T-helper 17 cell (primary cell): ENCODE data around the gene AATF. TPM values are rescaled to one million over a fixed set of nuclear protein-coding genes. Genes with fewer than 3 reads are reported as not detected.

Source experiments
- ATAC-seq: fragments of 150-1000 bp; cut with Tn5 transposase; 2 replicates; pipeline ENCODE4 v1.10.0; 2021; ENCODE audit warnings: mild to moderate bottlenecking, moderate library complexity
- DNase-seq, 3 donors: peaks; one replicate each; pipeline versions ENCODE4 v3.0.0 to v3.0.0-alpha.2; 2020 to 2021
- H3K9me3 ChIP-seq: one replicate; pipeline ENCODE4 v1.7.0; 2013; ENCODE audit warnings: low read length, mild to moderate bottlenecking; ENCODE audit not compliant: control insufficient read depth, poor library complexity, severe bottlenecking
- H3K27ac Mint-ChIP-seq: one replicate; pipeline ENCODE4 v1.8.0; 2022; ENCODE audit warnings: mild to moderate bottlenecking, moderate library complexity, mixed read lengths
- H3K27me3 Mint-ChIP-seq: one replicate; pipeline ENCODE4 v1.8.0; 2022; ENCODE audit warnings: mixed read lengths
- H3K36me3 Mint-ChIP-seq: one replicate; pipeline ENCODE4 v1.8.0; 2022; ENCODE audit warnings: low read depth, mixed read lengths
- H3K4me1 Mint-ChIP-seq: one replicate; pipeline ENCODE4 v1.8.0; 2022; ENCODE audit warnings: mild to moderate bottlenecking, mixed read lengths
- H3K4me3 Mint-ChIP-seq: one replicate; pipeline ENCODE4 v1.8.0; 2022; ENCODE audit warnings: mild to moderate bottlenecking, moderate library complexity, mixed read lengths
- total RNA-seq, 4 donors: library from RNA in 2 of 4; stranded (reverse) in 2 of 4; gene quantifications; one replicate each; pipeline ENCODE4 v1.2.3 and lab custom pipeline; 2022 to 2026

Gene AATF, protein sequence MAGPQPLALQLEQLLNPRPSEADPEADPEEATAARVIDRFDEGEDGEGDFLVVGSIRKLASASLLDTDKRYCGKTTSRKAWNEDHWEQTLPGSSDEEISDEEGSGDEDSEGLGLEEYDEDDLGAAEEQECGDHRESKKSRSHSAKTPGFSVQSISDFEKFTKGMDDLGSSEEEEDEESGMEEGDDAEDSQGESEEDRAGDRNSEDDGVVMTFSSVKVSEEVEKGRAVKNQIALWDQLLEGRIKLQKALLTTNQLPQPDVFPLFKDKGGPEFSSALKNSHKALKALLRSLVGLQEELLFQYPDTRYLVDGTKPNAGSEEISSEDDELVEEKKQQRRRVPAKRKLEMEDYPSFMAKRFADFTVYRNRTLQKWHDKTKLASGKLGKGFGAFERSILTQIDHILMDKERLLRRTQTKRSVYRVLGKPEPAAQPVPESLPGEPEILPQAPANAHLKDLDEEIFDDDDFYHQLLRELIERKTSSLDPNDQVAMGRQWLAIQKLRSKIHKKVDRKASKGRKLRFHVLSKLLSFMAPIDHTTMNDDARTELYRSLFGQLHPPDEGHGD
- total RNA-seq (10 to 100 TPM; 47.8 to 56.3 TPM), total RNA-seq (lab: John Stamatoyannopoulos, UW) (77.9 to 104 reads per million in 2 donors)

- DNase-seq (peak; percentile 95), ATAC-seq (peak; percentile 96)
- no peaks in the 10 kb centered on the region for H3K9me3 ChIP-seq
- Mint-ChIP-seq H3K4me1 (peaks cover 46% of the 10 kb centered on the region), H3K27ac (peak within 1 kb of the TSS; percentile 96), H3K27me3 (peaks cover 31% of the 10 kb centered on the region), H3K4me3 (peak within 1 kb of the TSS; percentile 99), H3K36me3 (peaks cover 16% of the 10 kb centered on the region)
These were observed at the start of gene AATF for GRCh38 chr17:36948717-36949460. Gene AATF, plus strand, starts transcription at chr17:36948954. Its CDS starts 172 bp downstream, at chr17:36949126.

DNA sequence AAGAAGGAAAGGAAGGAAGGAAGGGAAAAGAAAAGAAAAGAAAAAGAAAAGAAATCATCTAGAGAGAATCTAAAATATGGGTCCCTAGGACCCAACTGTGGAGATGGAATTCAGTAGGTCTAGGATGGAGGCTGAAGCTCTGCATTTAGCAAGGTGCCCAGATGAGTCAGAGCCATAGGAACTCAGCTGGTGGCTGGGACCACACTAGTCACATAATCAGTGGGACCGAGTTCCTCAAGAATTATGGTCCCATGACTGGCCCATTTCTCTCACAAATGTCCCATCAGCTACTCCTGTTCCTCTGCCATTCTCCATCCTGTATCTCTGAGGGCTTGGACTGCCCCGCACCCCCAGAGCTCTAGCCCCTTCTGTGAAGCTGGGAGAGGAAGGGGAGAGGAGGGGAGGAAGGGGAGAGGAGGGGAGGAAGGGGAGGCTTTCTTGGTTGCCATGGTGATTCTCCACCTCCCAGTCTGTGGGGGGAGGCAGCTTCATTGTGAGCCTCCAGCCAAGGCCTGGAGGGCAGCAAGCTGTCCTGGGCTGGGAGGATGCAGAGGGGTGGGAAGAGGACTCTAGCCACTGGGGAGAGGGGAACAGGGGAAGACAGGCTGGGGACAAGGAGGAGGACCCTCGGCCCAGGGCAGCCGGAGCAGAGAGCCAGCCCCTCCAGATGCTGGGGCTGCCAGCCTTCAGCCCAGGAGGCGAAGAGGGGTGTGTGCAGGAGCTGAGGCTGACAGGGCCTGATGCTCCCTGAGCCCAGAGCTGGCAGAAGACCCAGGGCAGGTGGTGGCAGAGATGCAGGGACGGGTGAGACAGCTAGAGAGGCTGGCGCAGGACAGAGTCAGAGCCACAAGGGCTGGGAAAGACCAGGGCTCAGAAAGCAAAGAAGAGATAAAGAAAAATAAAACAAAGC is 49.2 kb upstream of the AATF start:
- no peak for ATAC-seq
- Mint-ChIP-seq H3K4me3 (no peak overlapping the region), H3K4me1 (peaks cover 5% of the 10 kb centered on the region), H3K27ac (no peak overlapping the region), H3K27me3 (peaks cover 52% of the 10 kb centered on the region), H3K36me3 (peaks cover 2% of the 10 kb centered on the region)
- H3K9me3 ChIP-seq = no peaks in the 10 kb centered on the region
- DNase-seq = no peak

DNA sequence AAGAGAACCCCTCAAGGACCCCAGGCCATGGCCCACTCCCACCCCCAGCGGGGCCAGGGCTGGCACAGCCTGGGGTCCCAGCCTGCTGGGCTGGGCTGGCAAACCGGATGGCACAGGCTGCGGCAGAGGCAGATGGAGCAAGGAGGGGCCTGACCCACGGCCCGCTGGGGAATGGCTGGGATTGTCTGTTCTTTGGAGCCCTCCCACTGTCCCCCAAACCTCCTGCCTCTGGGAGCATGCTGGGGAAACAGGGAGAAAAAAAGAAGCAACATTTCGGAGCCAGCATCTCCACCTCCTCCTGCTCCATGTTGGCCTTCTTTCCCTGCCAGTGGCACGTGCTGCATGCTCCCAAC is 48.6 kb upstream of the AATF start:
- no peaks in the 10 kb centered on the region for H3K9me3 ChIP-seq
- H3K36me3 Mint-ChIP-seq = peaks cover 2% of the 10 kb centered on the region
- H3K4me3 Mint-ChIP-seq = no peak overlapping the region
- ATAC-seq (no peak), DNase-seq (no peak)
- peaks cover 52% of the 10 kb centered on the region for H3K27me3 Mint-ChIP-seq
- peak overlapping the region; percentile 60 for H3K27ac Mint-ChIP-seq
- H3K4me1 Mint-ChIP-seq = peaks cover 5% of the 10 kb centered on the region

- Mint-ChIP-seq H3K4me1 (peaks cover 5% of the 10 kb centered on the region), H3K27ac (no peak overlapping the region), H3K4me3 (no peak overlapping the region), H3K27me3 (peaks cover 50% of the 10 kb centered on the region), H3K36me3 (peaks cover 2% of the 10 kb centered on the region)
- DNase-seq = no peak
- no peaks in the 10 kb centered on the region for H3K9me3 ChIP-seq
- no peak for ATAC-seq
These were observed 47.2 kb upstream of the AATF start for GRCh38 chr17:36901506-36901905.

DNA sequence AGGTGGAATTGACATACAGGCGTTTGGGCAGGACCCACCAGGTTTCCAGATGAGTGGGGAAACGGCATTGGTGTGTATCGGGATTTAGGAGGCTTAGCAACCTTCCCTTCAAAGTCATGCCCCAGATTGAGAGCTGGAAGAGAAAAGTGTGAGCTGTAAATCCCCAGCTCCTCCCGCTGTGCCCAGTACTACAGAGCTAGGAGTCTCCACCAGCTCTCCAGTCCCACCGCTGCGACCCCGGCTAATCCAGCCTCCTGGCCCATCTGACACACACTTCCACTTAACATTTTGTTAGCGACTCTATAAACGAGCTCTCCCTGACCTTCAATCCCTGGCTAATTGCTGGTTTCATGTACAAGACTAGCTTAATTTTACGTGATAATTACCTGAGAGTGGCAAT is 41.3 kb upstream of the AATF start:
- H3K4me3 Mint-ChIP-seq = no peak overlapping the region
- no peaks in the 10 kb centered on the region for H3K4me1 Mint-ChIP-seq
- H3K27me3 Mint-ChIP-seq = peaks cover 68% of the 10 kb centered on the region
- no peaks in the 10 kb centered on the region for H3K9me3 ChIP-seq
- H3K36me3 Mint-ChIP-seq = no peaks in the 10 kb centered on the region
- ATAC-seq = no peak
- no peak overlapping the region for H3K27ac Mint-ChIP-seq
- no peak for DNase-seq

- H3K27me3 Mint-ChIP-seq = peaks cover 61% of the 10 kb centered on the region
- H3K27ac Mint-ChIP-seq = no peak overlapping the region
- H3K4me1 Mint-ChIP-seq = no peaks in the 10 kb centered on the region
- H3K36me3 Mint-ChIP-seq = no peaks in the 10 kb centered on the region
- no peak overlapping the region for H3K4me3 Mint-ChIP-seq
- DNase-seq (no peak), ATAC-seq (no peak)
- no peaks in the 10 kb centered on the region for H3K9me3 ChIP-seq
These were observed 38.2 kb upstream of the AATF start for GRCh38 chr17:36910513-36910912.

DNA sequence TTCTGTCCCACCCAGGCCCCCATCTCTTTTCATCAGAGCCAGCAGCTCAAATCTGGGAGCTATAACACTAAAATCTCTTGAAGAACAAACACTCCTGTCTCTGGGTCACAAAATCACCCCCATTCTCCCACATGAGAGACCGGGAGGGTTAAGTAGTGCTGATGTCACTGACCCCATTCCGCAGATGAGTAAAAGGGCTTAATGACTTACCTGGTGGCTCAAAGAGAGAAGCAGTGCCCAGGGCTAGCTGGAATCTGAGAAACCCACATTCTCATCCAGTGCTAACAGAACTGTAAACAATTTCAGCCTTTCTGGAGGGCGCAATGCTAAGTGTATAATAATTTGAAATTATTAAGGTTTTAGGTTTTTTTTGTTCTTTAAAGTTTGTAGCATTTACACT is 37.8 kb upstream of the AATF start:
- H3K27me3 Mint-ChIP-seq = peaks cover 61% of the 10 kb centered on the region

GRCh38 chr17:36913132-36913531 is 35.6 kb upstream of the AATF start:
- Mint-ChIP-seq H3K36me3 (no peaks in the 10 kb centered on the region), H3K4me1 (no peaks in the 10 kb centered on the region), H3K27ac (no peak overlapping the region), H3K4me3 (no peak overlapping the region), H3K27me3 (peaks cover 49% of the 10 kb centered on the region)
- DNase-seq (no peak), ATAC-seq (no peak)
- no peaks in the 10 kb centered on the region for H3K9me3 ChIP-seq

More for the DNA sequence above, 37.8 kb upstream of the AATF start:
- no peak overlapping the region for H3K27ac Mint-ChIP-seq
- no peaks in the 10 kb centered on the region for H3K9me3 ChIP-seq
- DNase-seq (no peak), ATAC-seq (no peak)
- H3K36me3 Mint-ChIP-seq = no peaks in the 10 kb centered on the region
- no peak overlapping the region for H3K4me3 Mint-ChIP-seq
- H3K4me1 Mint-ChIP-seq = no peaks in the 10 kb centered on the region

- Mint-ChIP-seq H3K27me3 (peaks cover 63% of the 10 kb centered on the region), H3K4me3 (no peak overlapping the region), H3K27ac (no peak overlapping the region), H3K36me3 (peaks cover 2% of the 10 kb centered on the region), H3K4me1 (peaks cover 2% of the 10 kb centered on the region)
- ATAC-seq = no peak
- no peak for DNase-seq
- no peaks in the 10 kb centered on the region for H3K9me3 ChIP-seq
These were observed 30.5 kb upstream of the AATF start for GRCh38 chr17:36918211-36918691.

GRCh38 chr17:36919407-36919968 is 29.3 kb upstream of the AATF start:
- H3K27me3 Mint-ChIP-seq = peaks cover 68% of the 10 kb centered on the region
- no peak overlapping the region for H3K4me3 Mint-ChIP-seq
- no peak overlapping the region for H3K27ac Mint-ChIP-seq
- H3K36me3 Mint-ChIP-seq = peaks cover 3% of the 10 kb centered on the region
- ATAC-seq (no peak), DNase-seq (no peak)
- H3K4me1 Mint-ChIP-seq = peaks cover 2% of the 10 kb centered on the region
- H3K9me3 ChIP-seq = no peaks in the 10 kb centered on the region

DNA sequence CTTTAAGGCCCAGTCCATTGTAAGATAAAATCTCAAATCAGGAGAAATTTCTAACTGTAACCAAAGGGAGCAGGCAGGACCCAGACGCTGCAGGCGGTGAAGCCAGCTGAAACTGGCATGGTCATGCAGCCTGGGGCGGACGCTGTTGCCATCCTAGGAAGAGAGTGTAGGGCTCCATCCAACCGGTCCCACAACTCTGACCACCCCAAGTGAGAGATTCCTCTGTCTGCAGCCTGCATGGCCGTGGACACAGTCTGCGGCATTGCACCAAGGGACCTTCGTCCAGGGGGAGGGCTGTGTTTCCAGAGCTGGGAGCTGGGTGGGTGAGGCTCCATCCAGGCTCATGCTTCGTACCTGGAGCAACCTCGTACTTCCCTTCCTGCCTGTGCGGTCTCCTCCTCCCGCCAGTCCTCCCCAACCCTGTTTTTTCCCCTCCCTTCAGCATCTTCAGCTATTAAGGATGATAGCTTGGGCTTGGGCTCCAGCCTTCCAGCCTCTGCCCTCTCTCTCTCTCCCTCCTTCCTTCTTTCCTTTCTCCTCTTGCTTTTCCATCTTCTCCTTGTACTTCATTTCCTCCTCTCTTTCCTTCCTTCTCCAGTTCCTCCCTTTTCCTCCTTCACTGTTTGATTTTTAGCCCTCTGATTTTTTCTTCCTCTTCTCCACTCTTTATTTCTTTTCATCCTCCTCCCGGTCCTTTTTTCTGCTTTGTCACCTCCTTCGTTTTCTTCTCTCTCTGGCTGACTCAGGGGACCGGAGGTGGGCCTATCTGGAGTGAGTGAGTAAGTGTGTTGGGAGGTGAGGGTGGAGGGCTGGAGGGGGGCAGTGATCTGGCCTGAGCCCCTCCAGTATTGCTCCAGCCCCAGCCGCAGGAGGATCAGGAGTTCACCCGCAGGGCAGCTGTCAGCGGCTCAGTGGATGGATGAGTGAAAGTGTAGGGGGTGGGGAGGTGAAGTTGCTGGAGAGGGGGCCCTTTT is 28.4 kb upstream of the AATF start:
- ATAC-seq = no peak
- DNase-seq = no peak
- H3K4me1 Mint-ChIP-seq = peaks cover 2% of the 10 kb centered on the region
- H3K36me3 Mint-ChIP-seq = peaks cover 3% of the 10 kb centered on the region
- no peak overlapping the region for H3K4me3 Mint-ChIP-seq
- H3K9me3 ChIP-seq = no peaks in the 10 kb centered on the region
- H3K27me3 Mint-ChIP-seq = peaks cover 71% of the 10 kb centered on the region
- H3K27ac Mint-ChIP-seq = no peak overlapping the region
